ENCODE results near the gene IGF1. TPM values are rescaled to one million over a fixed set of nuclear protein-coding genes. Genes with fewer than 3 reads are reported as not detected.

IGF1 gene
- total and polyA plus RNA-seq, 12 donors = 1.7 to 28.4 (median 16.5) TPM

- H3K4me3 ChIP-seq = no peak overlapping the region
- H3K27me3 ChIP-seq = no peaks in the 10 kb centered on the region
- 38 to 54% (median 48%) methylated on average over 1 of the region's 1 CpG for WGBS, 4 donors
- DNase-seq = no peak
- H3K4me1 ChIP-seq (replicated peaks in 1 of 2) = no peaks in the 10 kb centered on the region
- H3K36me3 ChIP-seq (replicated peaks in 1 of 2) = no peaks in the 10 kb centered on the region
- no peak overlapping the region for H3K27ac ChIP-seq
- intact Hi-C loops (cut with DNase I) = no loop called here
- H3K9me3 ChIP-seq (replicated peaks in 1 of 3) = no peaks in the 10 kb centered on the region
- TF ChIP-seq CTCF (IDR thresholded peaks at IDR 0.05) (no peak), POLR2A (IDR thresholded peaks at IDR 0.05) (no peak)
Observed at GRCh38 chr12:102461501-102461900, 18.9 kb downstream of the IGF1 start.

- Histone ChIP-seq H3K36me3 (replicated peaks in 1 of 2) (no peaks in the 10 kb centered on the region), H3K27me3 (no peaks in the 10 kb centered on the region), H3K4me3 (no peak overlapping the region), H3K4me1 (replicated peaks in 1 of 2) (no peaks in the 10 kb centered on the region), H3K9me3 (replicated peaks in 1 of 3) (no peaks in the 10 kb centered on the region), H3K27ac (no peak overlapping the region)
- intact Hi-C loops (cut with DNase I) = no loop called here
- no peak for DNase-seq
- WGBS, 4 donors = 86 to 92% (median 88%) methylated on average over 5 of the region's 5 CpGs
- TF ChIP-seq POLR2A (IDR thresholded peaks at IDR 0.05) (no peak), CTCF (IDR thresholded peaks at IDR 0.05) (no peak)
Observed at GRCh38 chr12:102459314-102459713, 21.0 kb downstream of the IGF1 start.

- intact Hi-C loops (cut with DNase I) = no loop called here
- peak in 6 of 7 donors; percentile 14 to 59 (median 49) for DNase-seq
- WGBS, 4 donors = 63 to 74% (median 68%) methylated on average over 4 of the region's 4 CpGs
- no peaks in the 10 kb centered on the region for H3K4me1 ChIP-seq (replicated peaks in 1 of 2)
- no peak overlapping the region for H3K4me3 ChIP-seq
- H3K27ac ChIP-seq = peak overlapping the region in 1 of 5 donors; percentile 36
- H3K36me3 ChIP-seq (replicated peaks in 1 of 2) = no peaks in the 10 kb centered on the region
- H3K27me3 ChIP-seq = no peaks in the 10 kb centered on the region
- H3K9me3 ChIP-seq (replicated peaks in 1 of 3) = no peaks in the 10 kb centered on the region
- TF ChIP-seq POLR2A (IDR thresholded peaks at IDR 0.05) (no peak), CTCF (IDR thresholded peaks at IDR 0.05) (no peak)
Observed at GRCh38 chr12:102454808-102455760, 25.3 kb downstream of the IGF1 start.

- Histone ChIP-seq H3K4me3 (no peak overlapping the region), H3K27ac (no peak overlapping the region), H3K27me3 (no peaks in the 10 kb centered on the region), H3K36me3 (replicated peaks in 1 of 2) (no peaks in the 10 kb centered on the region), H3K4me1 (replicated peaks in 1 of 2) (no peaks in the 10 kb centered on the region), H3K9me3 (replicated peaks in 1 of 3) (no peaks in the 10 kb centered on the region)
- intact Hi-C loops (cut with DNase I) = no loop called here
- DNase-seq = no peak
- 69 to 88% (median 85%) methylated on average over 2 of the region's 2 CpGs for WGBS, 4 donors
- TF ChIP-seq POLR2A (IDR thresholded peaks at IDR 0.05) (no peak), CTCF (IDR thresholded peaks at IDR 0.05) (no peak)
Observed at GRCh38 chr12:102454330-102454729, 26.0 kb downstream of the IGF1 start.

All from adrenal gland (tissue), 12 donors.